Dedifferentiated amniotic fluid mesenchymal stem cell (primary cell): ENCODE results near the gene GOLPH3L.
"Not testable (repeated sequence)": the region's sequence is repeated elsewhere in the genome, so short reads cannot be mapped to it uniquely, and the experiment has no call there.

Source experiments
- DNase-seq: peaks from one replicate; pipeline ENCODE4 v3.0.0-alpha.2; 2016; ENCODE audit errors: extremely low spot score

GOLPH3L gene

DNA sequence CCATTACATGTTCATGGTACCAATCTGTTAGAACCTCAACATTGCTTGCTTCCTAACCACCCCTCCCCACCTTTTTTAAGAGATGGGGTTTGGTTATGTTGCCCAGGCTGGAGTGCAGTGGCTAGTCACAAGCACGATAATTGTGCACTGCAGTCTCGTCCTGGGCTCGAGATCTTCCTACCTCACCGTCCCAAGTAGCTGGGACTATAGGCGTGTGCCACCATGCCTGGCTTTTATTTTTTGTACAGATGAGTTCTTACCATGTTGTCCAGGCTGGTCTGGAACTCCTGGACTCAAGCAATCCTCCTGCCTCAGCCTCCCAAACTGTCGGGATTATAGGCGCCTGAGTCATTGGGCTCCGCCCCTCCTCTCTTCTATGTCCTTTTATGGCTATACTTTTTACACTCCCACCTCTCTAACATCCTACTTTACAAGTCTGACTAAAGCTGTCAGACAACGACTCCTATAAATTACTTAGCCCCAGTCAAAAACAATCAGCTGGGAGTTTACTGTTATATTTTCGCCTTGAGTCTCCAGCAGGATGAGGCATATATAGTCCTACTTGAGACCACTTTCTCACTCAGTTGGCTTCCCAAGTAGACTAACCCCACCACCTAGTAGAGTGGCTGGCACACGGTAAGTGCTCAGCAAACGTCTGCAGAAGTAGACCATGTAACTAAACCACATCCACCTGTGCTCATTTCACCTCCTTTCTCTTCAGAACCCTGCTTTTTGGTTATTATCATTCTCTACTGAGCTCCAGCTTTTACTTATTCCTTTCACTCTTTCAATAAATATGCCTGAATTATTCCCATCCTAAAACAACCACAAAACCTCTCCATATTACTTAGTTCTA is 81.4 kb downstream of the GOLPH3L start:
- DNase-seq = no peak

DNA sequence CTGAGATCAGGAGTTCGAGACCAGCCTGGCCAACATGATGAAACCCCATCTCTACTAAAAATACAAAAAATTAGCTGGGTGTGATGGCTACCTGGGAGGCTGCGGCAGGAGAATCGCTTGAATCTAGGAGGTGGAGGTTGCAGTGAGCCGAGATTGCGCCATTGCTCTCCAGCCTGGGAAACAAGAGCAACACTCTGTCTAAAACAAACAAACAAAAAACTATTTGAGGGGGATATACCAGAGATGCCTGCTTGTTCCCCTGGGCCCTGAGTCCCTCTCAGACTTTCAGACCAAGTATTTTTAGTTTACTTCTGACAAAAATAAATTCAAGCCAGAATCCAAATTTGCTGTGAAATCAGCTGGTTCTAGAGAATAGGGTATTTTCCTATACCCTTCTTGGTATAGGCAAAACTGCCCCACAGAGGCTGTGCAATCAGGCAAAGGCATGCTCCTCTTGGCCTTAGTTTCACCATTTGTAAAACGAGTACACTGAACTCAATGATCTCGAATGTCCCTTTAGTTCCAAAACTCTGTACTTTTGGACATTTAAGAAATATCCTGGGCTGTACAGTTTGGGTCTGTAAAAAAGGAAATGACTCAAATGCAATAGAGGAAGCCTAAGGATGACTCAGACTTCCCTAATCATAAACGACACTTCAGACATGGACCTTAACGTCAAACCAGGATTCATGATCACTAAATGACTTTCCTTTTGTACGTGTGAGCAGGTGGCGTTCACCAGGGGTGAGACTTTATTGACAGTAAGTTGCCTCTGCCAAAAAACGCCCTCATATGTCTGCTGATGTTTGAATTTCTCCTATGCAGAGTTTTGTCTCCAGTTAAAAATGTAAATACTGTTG is 83.7 kb downstream of the GOLPH3L start:
- DNase-seq = peak; percentile 52

DNA sequence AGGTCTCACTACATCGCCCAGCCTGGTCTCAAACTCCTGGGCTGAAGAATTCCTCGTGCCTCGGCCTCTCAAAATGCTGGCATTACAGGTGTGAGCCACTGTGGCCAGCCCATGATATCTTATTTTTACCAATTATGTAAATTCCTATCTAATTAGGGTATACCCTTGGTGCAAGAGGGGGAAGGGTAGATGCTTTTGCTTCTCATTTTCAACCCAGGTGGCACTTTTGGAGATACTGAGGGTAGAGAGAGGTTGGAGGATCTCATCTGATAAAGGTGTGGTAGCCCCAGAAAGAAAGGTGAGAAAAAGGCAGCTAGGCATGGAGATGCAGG is 85.0 kb downstream of the GOLPH3L start:
- DNase-seq = no peak

DNA sequence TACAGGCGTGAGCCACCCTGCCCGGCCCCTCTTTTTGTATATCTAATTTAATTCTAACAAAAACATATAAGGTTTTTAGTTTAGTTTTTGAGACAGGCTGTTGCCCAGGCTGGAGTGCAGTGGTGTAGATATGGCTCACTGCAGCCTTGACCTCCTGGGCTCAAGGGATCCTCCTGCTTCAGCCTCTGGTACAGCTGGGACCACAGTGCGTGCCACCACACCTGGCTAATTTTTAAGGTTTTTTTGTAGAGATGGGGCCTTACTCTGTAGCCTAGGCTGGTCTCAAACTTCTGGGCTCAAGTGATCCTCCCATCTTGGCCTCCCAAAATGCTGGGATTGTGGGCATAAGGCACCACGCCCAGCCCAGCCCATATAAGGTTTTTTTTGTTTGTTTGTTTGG is 86.4 kb downstream of the GOLPH3L start:
- no peak for DNase-seq

DNA sequence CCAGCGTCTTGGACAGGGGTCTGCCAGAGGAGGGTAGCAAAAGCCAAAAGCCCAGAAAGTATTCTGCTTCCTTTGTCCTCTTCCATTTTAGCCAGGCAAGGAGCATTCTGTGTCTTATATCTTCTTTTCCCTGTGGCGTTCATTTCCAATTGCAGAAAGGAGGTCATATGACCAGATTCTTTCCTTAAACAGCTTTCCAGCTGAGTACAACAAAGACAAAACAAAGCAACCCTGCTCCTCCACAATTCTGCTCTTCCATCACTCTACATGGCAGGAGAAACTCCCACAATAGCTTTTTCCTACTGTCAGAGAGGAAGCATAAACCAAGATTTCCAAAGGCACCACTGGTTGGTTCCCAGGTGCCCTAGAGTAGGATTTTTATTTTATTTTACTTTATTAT is 87.2 kb downstream of the GOLPH3L start:
- no peak for DNase-seq

DNA sequence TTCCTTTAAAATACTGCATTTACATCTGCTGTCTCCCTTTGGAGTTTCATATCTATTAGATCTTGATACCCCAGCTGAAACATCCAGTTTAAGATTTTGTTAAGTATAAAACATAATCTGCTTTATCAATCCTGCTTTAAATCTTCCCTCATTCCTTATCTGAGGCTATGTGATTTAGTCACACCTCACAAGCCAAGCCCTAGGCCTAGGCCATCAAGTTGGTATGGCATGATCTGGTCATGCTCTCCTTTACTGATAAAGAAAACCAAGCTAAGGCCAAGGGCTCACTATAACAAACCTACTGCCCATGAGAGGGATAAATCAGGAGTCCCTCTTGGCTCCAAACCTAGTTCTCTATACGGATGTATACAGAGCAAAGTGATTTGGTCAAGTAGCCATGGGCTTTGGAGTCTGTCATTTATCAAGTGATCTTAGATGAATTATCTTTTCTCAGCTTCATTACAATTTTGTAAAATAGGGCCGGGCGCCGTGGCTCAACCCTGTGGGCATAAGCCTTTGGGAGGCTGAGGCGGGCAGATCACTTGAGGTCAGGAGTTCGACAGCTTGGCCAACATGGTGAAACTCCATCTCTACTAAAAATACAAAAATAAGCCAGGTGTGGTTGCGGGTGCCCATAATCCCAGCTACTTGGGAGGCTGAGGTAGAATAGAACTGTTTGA is 90.4 kb downstream of the GOLPH3L start:
- no peak for DNase-seq

DNA sequence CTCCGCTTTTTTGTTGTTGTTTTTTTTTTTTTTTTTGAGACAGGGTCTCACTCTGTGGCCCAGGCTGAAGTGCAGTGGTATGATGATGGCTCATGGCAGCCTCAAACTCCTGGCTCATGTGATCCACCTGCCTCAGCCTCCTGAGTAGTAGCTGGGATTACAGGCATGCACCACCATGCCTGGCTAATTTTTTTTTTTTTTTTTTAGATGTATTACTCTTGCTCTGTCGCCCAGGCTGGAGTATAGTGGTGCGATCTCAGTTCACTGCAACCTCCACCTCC is 91.6 kb downstream of the GOLPH3L start:
- DNase-seq = not testable (repeated sequence)

DNA sequence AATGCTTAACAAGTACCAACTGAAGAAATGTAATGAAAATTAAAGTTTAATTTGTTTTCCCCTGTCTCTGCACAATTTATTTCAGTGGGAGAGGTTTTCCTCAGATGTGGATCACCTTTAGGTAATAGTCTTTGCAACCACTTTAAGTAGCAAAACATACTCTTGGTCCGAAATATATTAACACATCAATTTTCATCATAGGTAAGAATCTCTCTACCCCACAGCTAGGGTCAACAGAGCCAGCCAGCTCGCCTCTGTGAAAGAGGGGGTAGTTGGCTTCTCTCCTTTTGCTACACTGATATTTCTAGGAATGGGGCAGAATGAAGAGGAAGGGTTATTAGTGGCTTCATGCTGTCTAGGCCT is 92.7 kb downstream of the GOLPH3L start:
- DNase-seq = no peak

DNA sequence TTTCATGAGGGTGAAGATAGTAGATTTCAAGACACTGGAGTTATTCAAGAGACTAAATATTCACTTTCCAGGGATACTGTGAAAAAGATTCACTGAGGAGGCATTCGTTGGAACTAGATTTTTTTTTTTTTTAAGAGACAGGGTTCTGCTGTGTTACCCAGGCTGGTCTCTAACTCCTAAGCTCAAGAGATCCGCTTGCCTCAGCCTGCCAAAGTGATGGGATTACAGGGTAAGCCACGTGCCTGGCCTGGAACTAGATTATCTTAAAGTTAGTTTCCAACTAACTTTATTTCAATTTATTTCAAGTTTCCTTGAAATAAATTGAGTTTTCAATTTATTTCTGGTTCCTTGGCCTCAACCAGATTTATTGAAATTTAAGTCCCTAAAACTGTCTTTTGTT is 93.2 kb downstream of the GOLPH3L start:
- DNase-seq = no peak

DNA sequence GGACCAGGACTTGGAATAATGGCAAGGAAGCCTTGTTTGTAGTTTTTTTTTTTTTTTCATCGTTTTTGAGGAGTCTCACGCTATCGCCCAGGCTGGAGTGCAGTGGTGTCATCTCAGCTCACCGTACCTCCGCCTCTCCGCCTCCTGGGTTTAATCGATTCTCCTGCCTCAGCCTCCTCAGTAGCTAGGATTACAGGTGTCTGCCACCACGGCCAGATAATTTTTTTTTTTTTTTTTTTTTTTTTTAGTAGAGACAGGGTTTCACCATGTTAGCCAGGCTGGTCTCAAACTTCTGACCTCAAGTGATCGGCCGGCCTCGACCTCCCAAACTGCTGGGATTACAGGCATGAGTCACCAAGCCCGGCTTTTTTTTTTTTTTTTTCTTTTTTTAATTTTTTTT is 94.6 kb downstream of the GOLPH3L start:
- DNase-seq = not testable (repeated sequence)

DNA sequence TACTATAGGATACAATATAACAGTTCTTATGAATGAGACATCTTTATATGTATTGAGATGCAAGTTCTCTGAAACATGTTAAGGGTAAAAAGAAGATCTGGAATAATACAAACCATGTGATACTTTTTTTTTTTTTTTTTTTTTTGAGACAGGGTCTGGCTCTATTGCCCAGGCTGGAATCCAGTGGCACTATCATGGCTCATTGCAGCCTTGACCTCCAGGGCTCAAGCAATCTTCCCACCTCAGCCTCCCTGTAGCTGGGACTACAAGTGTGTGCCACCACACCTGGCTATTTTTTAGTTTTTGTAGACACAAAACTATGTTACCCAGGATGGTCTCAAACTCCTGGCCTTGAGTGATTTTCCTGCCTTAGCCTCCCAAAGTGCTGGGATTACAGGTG is 95.4 kb downstream of the GOLPH3L start:
- DNase-seq = no peak

DNA sequence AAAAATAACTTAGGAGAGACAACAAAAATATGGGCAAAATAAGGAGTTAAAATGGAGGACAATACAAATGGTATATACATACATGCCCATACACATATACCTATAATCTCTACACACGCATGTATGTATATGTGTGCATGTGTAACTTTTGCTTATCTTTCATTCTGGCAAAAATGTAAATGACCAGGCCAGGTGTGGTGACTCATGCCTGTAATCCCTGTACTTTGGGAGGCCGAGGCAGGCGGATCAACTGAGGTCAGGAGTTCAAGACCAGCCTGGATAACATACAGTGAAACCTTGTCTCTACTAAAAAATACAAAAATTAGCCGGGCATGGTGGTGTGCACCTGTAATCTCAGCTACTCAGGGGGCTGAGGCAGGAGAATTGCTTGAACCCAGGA is 98.6 kb downstream of the GOLPH3L start:
- not testable (repeated sequence) for DNase-seq

DNA sequence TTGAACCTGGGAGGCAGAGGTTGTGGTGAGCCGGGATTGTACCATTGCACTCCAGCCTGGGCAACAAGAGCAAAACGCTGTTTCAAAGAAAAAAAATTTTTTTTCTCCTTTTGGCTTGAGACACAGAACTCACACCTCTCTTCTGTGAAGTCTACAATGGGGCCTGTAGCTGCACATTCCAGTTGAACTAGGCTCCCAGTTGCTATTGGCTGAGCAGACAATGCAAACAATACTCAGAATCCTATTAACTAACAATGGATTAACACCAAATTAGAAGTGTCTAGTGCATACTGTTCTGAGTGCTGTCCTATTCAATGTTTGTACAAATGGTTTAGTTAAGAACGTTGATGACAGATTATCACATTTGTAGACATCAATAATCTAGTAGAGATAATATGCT is 100.0 kb downstream of the GOLPH3L start:
- no peak for DNase-seq
